AG04449 (cell line): ENCODE data around the gene ASH1L.
A peak's percentile ranks its signal among the peaks of the same experiment; 100 is the strongest.
"Not testable (repeated sequence)": the region's sequence is repeated elsewhere in the genome, so short reads cannot be mapped to it uniquely, and the experiment has no call there.

Experiments
- CTCF ChIA-PET: fragments of 350-600 bp; formaldehyde crosslinking; extraction: SDS; loops from one replicate; lab custom pipeline; 2021; ENCODE audit warnings: antibody characterized with exemption; lab: Yijun Ruan, JAX
- POLR2A ChIA-PET: fragments of 400-600, 350-600 bp; formaldehyde crosslinking; extraction: SDS; loops from one replicate; lab custom pipeline; 2020; ENCODE audit warnings: antibody characterized with exemption, inconsistent platforms; lab: Yijun Ruan, JAX
- DNase-seq: peaks from one replicate; pipeline ENCODE4 v3.0.0-alpha.2; 2010; ENCODE audit warnings: low read depth, low spot score
- H3K4me3 ChIP-seq: 2 replicates; pipeline ENCODE4 v1.5.1; 2011; ENCODE audit warnings: low read depth, mild to moderate bottlenecking, control low read depth, low read length
- TF ChIP-seq, protein P1 (sequence below): IDR thresholded peaks from one replicate; pipeline ENCODE4 v1.5.1; 2011; ENCODE audit warnings: mild to moderate bottlenecking, moderate library complexity, low read length, control low read depth, inconsistent platforms; ENCODE audit not compliant: insufficient read depth; ENCODE audit errors: missing control alignments

The ASH1L gene

DNA sequence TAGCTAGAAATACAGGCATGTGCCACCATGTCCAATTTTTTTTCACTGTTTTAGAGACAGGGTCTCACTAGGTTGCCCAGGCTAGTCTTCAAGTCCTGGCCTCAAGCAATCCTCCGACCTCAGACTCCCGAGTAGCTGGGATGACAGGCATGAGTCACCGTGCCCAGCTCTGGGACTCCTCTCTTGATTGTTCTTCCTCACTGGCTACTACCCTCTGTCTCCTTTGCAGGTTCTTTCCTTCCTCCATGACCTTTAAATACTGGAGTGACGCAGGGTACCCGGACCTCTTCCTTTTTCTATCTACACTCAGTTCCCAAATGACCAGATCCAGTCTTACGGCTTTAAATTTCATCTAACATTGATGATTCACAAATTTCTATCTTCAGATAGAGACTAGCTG is 34.9 kb downstream of the ASH1L start:
- ChIA-PET POLR2A (no interaction called here), CTCF (interaction anchor here (1.5 kb wide), 1 partner anchor 14 kb away, joined by 4 read pairs; no protein-coding TSS in a partner anchor)
- H3K4me3 ChIP-seq = no peak overlapping the region
- TF ChIP-seq, protein P1, sequence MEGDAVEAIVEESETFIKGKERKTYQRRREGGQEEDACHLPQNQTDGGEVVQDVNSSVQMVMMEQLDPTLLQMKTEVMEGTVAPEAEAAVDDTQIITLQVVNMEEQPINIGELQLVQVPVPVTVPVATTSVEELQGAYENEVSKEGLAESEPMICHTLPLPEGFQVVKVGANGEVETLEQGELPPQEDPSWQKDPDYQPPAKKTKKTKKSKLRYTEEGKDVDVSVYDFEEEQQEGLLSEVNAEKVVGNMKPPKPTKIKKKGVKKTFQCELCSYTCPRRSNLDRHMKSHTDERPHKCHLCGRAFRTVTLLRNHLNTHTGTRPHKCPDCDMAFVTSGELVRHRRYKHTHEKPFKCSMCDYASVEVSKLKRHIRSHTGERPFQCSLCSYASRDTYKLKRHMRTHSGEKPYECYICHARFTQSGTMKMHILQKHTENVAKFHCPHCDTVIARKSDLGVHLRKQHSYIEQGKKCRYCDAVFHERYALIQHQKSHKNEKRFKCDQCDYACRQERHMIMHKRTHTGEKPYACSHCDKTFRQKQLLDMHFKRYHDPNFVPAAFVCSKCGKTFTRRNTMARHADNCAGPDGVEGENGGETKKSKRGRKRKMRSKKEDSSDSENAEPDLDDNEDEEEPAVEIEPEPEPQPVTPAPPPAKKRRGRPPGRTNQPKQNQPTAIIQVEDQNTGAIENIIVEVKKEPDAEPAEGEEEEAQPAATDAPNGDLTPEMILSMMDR = no peak
- DNase-seq = no peak

DNA sequence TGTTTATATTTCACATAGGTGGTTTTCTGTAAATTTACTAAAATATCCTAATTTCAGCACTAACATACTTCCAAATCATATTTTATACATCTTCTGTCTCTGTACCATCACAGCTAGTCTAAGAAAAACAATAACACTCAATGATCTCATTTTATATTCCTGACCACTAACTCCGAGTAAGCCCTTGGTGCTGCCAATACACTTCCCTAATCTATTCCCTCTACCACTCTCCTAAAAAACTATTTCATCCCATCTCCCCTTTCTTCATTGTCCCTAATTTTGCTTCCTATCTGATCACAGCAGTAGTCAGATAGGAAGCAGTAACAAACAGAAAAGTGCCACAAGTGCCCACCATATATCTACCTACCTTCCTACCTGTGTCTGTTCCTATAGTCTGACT is 36.2 kb downstream of the ASH1L start:
- DNase-seq = no peak
- TF ChIP-seq, protein P1 = no peak
- ChIA-PET POLR2A (no interaction called here), CTCF (interaction anchor here (0.9 kb wide), 1 partner anchor 22 kb away, joined by 3 read pairs; no protein-coding TSS in a partner anchor)
- no peak overlapping the region for H3K4me3 ChIP-seq

DNA sequence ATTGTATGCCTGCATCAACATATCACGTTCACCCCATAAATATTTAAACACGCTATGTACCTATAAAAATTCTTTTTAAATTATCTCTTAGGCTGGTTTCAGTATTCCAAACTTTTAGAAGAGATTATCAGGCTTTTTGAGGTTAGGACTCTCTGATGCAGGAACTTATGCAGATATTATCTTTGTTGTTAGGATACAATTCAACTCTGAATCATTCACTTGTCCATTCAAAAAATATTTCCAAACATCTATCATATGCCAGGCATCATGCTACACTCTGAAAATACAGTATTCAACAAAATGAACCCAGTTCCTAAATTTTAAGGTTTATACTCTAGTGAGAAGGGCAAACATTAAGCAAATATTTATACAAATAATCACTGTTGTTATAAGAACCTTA is 40.5 kb downstream of the ASH1L start:
- H3K4me3 ChIP-seq = no peak overlapping the region
- TF ChIP-seq, protein P1 = no peak
- no peak for DNase-seq
- POLR2A ChIA-PET = no interaction called here
- CTCF ChIA-PET = no interaction called here

DNA sequence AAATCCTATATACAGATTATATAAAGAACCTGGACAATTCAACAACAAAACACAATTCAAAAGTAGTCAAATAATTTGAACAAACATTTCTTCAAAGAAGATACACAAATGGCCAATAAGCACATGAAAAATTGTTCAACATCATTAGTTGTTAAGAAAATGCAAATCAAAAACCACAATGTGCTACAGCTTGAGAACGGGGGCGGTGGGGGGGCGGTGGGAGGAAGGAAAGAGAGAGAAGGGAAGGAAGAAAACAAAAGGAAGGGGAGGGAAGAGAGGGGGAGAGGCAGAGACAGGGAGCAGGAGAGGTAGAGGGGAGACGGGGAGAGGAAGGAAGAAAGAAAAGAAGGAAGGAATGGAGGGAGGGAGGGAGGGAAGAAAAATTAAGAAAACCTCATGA is 44.1 kb downstream of the ASH1L start:
- DNase-seq = no peak
- POLR2A ChIA-PET = no interaction called here
- CTCF ChIA-PET = interaction anchor here (0.5 to 0.8 kb wide), 2 partner anchors 25 to 139 kb away, joined by 3 read pairs; no protein-coding TSS in a partner anchor
- H3K4me3 ChIP-seq = no peak overlapping the region
- TF ChIP-seq, protein P1 = no peak

DNA sequence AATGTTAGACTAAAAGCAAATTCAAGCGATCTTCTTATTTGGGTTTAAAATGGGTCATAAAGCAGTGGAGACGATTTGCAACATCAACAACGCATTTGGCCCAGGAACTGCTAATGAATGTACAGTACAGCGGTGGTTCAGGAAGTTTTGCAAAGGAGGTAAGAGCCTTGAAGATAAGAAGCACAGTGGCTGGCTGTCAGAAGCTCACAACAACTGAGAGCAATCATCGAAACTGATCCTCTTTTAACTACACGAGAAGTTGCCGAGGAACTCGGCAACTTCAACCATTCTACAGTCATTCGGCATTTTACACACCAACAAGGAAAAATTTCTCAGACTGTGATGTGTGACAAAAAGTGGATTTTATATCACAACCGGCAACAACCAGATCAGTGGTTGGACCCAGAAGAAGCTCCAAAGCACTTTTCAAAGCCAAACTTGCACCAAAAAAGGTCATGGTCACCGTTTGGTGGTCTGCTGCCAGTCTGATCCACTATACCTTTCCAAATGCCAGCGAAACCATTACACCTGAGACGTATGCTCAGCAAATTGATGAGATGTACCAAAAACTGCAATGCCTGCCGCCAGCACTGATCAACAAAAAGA is 47.9 kb downstream of the ASH1L start:
- H3K4me3 ChIP-seq = no peak overlapping the region
- ChIA-PET CTCF (interaction anchor here (1.4 to 1.5 kb wide), 2 partner anchors 10 to 21 kb away, joined by 3 read pairs; no protein-coding TSS in a partner anchor), POLR2A (no interaction called here)
- no peak for DNase-seq
- TF ChIP-seq, protein P1 = no peak

DNA sequence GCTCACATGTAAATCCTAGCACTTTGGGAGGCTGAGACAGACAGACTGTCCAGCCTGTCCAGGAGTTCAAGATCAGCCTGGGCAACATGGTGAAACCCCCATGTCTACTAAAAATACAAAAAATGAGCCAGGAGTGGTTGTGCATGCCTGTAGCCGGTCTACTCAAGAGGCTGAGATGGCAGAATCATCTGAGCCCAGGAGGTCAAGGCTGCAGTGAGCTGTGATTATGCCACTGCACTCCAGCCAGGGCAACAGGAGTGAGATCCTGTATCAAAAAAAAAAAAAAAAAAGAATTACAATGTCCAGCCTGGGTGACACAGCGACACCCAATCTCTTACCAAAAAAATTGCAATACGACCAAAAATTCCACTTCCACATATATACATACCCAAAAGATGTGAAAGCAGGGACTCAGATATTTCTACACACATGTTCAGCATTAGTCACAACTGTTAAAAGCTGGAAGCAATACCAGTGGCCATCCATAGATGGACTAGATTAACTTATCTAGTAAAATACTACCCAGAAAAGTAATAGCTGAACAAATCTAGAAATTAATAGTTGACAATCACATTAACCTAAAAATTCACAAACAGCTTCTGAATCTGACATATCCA is 49.2 kb downstream of the ASH1L start:
- peak; percentile 38 for DNase-seq
- H3K4me3 ChIP-seq = no peak overlapping the region
- ChIA-PET POLR2A (interaction anchor here (0.6 to 1.0 kb wide), 2 partner anchors 50 to 71 kb away, joined by 5 to 6 read pairs; partner anchors contain the start of gene ASH1L), CTCF (interaction anchor here (0.8 to 1.5 kb wide), 6 partner anchors 9 to 263 kb away, joined by 3 to 5 read pairs (median 4); no protein-coding TSS in a partner anchor)
- TF ChIP-seq, protein P1 = no peak

DNA sequence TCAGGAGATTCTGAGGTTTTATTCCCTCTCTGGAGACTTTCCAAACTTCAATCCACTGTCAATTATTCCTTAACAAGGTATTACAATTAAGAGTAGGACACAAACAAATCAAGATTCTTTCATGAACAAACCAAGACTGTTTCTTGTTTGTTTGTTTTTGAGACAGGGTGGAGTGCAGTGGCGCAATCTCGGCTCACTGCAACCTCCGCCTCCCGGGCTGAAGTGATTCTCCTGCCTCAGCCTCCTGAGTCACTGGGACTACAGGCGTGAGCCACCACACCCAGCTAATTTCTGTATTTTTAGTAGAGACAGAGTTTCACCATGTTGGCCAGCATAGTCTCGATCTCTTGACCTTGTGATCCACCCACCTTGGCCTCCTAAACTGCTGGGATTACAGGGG is 51.2 kb downstream of the ASH1L start:
- H3K4me3 ChIP-seq, DNase-seq, POLR2A ChIA-PET, CTCF ChIA-PET: not testable (repeated sequence)
